Activated naive CD4-positive, alpha-beta T cell treated with anti-CD3 and anti-CD28 coated beads, Interleukin-2, amount 50 U/mL, for 16 hours (primary cell): Measurements from ENCODE around the gene TMEM202.
"Not testable (repeated sequence)": the region's sequence is repeated elsewhere in the genome, so short reads cannot be mapped to it uniquely, and the experiment has no call there.

ENCODE experiments used
- DNase-seq: peaks from one replicate; pipeline ENCODE4 v3.0.0-alpha.2; 2020

TMEM202 gene, protein sequence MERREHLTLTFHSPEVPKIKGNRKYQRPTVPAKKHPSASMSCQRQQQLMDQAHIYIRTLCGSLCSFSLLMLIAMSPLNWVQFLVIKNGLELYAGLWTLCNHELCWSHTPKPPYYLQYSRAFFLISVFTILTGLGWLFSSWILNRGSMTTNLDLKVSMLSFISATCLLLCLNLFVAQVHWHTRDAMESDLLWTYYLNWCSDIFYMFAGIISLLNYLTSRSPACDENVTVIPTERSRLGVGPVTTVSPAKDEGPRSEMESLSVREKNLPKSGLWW

DNA sequence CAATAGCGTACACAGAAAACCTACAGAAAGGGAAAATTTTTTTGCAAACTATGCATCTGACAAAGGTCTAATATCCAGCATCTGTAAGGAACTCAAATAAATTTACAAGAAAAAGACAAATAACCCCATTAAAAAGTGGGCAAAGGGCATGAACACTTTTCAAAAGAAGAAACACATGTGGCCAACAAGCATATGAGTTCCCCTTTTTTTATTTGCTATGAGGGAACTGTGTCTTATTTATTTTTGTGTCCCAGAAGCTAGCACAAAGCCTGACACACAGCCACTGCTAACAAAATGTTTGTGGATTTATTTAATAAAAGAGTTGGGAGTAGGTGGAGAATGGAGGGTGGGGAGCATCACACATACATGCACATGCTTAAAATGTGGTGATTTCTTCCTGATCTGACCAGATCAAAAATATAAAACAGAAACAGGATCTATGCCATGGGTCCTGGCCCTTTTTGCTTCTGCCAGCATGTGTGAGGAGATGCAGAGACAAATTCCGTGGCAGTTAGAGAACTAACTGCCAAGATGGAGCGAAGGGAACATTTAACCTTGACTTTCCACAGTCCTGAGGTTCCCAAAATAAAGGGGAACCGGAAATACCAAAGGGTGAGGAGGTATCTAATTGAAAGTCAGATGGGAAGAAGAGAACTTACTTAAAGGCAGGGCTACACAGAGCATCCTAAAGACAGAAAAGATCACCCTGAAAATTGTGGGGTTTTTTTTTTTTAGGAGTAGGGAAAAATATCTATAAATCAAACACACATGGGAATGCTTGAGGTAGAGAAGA is at the start of gene TMEM202:
TSS of gene TMEM202 (plus strand) at position 510 of the 793 bp plus-strand sequence. CDS start at position 532, 22 bp downstream.
- DNase-seq, result no peak

DNA sequence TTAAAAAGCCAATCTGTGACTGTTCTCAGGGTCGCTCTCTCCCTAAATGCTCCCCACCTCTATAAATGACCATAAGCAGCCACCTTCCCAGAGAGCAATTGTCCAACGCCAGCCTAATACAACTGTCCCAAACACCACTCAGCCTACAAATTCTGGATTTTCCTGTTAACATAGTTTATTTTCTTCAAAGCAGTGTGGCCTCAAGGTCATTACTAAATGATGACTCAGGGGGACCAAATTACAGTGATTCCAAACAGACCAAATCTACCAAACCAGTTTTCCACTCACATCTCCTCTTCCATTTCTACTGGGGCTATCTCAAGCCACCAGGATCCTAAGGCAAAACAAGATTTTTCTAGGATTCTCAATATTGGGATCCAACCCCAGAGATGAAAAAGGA is 44.8 kb upstream of the TMEM202 start:
- no peak for DNase-seq

DNA sequence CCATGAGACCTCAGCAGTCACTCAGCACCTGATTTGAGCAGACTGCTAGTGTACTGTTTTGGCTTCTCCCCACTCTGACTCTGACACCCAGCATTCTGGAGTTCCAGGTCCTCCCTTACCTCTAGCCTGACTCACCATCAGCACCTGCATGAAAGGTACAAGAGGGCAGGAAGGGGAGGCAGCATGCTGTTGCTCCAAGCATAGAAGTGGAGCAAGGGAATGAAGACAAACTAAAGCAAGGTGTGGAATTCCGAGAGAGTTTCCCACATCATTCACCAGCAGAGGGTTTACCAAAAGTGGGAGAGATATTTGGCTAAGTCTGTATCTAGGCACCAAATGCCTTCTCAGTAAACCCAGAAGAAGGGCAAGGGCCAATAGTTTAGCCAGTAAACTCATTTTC is 43.6 kb upstream of the TMEM202 start:
- no peak for DNase-seq

DNA sequence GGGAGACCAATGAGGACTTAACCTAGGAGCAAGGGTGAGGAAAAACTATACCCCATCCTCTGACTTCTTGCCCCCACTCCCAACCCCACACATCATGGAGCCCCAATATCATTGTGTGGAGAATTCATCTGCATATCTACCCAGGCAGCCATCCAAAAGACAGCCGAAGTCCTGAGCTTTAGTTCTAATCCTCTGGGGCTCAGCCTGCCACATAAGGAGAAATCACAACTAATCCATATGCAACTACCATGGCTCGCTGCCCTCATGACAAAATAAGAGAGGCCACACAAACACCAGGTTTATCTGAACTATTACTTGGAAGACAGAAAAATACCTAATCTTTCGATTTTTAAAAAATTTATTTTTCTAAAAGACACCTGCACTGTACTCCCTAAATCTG is 40.0 kb upstream of the TMEM202 start:
- DNase-seq, result no peak

DNA sequence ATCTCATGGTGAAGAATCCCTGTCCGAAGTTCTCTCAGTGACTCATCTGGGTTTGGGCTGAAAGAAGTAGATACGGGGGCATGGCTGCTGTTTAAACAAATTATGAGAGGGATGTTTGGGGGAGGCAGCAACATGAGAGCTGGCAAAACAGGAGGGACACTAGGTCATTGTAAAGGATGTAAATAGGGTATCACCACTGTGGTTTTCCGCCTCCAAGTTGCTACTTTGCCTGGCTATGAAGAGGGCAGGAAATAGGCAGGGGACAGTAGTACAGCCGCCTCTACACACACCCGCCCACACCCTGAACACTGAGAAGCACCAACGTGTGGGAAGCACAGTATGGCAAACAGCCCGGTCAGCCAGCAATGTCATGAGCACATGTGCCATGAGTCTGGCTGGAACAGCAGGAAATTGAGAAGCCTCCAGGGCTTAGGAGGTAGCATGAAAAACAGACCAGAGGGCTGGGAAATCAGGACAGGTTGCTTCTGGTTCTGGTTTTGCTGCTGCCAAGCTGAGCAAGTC is 39.4 kb upstream of the TMEM202 start:
- no peak for DNase-seq

DNA sequence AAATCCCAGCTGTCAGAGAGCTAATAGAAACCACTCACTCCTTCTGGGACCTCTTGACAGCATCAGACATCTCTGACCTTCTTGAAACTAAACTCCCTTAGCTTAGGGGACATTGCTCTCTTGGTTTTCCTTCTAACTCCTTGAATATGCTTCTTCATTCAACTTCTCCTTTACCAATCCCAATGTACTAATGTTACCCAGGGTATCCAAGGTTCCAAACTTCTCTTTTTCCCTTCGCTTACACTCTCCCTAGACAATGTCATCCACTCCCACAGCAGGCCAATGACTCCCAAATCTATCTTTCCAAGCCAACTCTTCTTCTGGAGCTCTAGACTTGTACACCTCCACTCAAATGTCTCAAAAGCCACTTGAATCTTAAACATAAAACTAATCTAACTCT is 36.9 kb upstream of the TMEM202 start:
- no peak for DNase-seq

DNA sequence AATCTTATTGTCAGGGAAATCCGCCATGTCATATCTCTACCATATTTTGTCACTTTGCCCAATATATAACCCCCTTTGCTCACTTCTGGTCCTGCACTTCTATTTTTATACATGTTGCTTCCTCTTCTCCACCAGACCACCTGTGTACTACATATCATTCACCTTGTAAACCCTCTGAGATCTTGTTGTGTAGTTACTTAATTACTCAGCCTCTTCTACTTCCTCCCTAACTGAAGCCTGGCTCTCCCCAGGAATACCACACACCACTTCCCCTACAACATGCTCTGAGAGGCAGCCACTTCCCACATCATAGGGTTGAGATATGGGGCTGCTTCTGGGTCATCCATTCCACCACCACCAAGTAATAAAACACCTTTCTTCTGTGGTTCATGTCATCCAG is 32.3 kb upstream of the TMEM202 start:
- DNase-seq, result no peak

DNA sequence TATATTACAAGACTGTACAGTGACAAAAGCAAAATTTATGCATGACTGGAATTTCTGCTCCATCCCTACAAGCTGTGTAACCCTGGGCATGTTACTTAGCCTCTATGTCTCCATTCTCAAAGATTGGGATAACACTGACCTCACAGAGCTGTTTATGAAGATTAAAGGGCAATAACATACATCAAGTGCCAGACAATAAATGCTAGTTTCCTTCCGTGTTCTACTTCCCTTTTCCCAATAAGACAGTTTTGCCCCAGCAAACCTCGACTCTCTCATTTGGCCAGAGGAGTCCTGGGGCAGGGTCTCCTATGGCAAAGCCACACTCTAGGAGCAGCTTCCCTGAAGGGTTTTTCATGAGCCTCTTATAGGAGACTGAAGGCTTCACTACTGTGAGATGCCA is 29.8 kb upstream of the TMEM202 start:
- no peak for DNase-seq

DNA sequence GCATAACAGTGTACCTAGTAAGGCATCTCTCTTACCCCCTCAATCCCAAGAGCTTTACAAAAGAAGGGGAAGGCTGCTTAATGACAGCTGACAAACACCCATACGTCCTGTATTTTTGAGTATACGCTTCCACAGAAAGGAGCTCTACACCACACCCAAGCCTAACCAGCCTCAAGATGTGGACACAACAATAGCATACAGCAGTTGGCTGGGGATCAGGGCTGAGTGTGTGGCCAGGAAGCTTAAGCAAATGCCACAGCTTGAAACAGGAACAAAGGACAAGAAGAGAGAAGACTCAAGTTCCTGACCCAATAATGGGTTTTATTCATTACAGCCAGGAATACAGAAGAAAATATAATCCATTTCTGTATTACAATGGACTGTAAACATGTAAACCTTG is 29.2 kb upstream of the TMEM202 start:
- DNase-seq, result no peak

DNA sequence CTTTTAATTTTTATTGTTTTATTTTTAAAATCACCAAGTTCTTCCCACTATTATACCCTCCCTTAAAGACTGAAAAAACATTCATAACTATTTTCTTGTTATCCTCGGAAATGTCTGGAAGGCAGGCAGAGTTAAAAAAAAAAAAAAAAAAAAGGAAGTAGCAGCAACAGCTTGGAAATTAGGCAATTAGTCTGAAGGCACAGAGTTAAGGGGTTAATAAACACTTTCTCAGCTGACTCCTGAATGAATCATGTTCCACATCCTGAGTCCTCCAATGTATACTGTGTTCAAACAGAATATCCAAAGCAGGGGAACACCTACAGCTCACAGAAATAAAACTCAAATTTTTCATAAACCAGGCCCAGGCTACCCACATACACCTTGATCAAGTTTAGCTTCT is 28.1 kb upstream of the TMEM202 start:
- DNase-seq, result no peak

DNA sequence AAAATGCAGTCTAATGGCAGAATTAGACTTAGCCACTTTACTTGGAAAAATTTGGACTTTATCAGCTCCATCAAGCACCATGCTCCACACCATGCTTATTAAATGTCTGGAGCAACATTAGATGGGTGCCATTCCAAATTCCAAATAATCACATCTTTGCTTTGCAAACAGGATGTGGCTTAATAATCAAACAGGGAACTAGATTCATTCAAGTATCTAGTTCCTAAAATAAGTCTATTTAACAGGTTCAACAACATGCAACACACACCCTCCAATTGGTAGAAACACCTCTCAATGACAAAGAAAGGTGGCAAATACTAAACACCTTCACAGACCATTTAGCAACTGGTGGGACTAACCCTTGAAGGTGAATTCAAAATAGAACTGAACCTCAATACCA is 25.7 kb upstream of the TMEM202 start:
- no peak for DNase-seq

DNA sequence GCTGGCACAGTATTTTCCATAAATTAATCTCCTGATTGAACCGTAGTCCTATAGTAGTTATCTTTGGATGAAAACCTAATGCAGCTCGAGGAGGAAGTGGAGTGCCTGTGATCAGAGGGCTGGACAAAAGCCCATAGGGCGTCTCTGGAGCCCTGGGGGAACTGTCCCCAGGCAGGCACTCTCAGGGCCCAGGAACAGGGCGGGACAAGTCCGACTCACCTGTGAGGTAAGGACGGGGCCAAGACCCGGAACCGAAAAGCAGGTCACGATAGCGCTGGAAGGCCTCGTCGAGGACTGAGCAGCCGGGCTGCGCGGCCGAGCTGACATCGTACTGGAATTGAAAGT is 22.6 kb upstream of the TMEM202 start:
- no peak for DNase-seq

DNA sequence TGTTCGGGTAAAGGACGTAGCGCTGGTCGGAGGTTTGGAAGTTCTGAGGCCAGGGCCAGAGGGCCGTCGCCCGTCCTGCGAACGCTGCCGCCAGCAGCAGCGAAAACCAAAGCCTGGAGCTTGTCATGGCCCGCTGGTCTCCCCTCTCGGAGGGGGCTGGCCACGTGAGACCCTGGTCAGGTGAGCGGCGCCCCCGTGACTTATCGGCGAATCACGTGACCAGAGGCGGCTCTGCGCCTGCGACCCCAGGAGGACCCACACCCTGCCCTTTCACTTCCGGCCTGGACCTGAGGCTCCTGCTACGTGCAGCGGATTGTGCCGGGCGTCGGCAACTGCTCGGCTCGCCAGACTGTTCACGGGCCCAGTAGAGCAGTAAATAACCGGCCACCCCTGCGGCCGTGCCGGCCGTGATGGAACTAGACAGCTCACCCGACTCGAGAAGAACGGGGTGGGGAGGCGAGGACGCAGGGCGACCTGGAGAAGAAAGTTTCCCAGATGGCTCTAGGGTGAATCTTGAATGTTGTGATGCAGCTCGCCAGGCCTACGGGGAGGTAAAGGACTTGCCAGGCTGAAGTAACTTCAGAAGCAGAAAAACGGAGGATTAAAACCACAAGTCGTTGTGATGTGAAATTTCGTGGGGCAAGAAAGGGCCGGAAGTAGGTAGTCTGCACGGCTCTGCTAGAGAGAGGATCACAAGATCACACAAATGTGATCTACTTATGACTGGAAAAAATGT is 22.1 kb upstream of the TMEM202 start, which contains the start of gene HEXA:
TSS of gene HEXA (minus strand) at position 169 of the 736 bp plus-strand sequence. CDS start at position 127, 42 bp downstream.
- DNase-seq, result peak; percentile 97

DNA sequence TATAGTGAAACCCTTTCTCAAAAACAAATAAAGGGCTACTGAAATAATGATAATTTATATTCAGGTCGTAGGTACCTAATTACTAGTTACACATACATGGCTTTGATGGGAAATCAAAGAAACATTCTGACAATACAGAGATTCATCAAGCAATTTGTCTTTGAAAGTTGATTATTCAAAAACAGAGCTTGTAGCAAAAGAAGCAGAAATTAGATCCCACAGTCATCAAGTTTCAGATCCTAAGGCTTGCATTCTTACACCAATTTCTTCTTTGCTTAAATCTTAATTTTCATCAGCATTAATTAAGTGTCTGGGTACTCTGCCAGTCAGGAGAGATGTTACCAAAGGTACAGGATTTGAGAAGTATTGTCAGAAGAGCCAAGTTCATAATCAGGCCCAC is 20.8 kb upstream of the TMEM202 start:
- DNase-seq, result no peak

DNA sequence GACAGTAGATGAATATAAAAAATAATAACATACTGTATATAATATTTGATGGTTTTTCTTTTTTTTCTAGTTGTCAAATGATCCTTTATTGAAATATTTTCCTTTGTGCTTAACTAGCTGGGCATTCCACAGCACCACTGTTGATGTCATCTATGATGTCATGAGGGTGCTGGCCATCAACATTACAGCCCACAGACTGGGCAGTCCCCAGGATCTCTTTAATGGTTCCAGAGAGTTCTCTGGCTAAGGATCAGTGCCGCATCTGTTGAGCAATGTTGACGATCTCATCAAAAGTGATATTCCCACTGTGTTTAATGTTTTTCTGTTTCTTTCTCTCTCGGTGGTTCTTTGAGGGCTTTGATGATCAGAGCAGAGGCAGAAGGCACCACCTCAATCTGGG is 19.0 kb upstream of the TMEM202 start:
- DNase-seq, result not testable (repeated sequence)

DNA sequence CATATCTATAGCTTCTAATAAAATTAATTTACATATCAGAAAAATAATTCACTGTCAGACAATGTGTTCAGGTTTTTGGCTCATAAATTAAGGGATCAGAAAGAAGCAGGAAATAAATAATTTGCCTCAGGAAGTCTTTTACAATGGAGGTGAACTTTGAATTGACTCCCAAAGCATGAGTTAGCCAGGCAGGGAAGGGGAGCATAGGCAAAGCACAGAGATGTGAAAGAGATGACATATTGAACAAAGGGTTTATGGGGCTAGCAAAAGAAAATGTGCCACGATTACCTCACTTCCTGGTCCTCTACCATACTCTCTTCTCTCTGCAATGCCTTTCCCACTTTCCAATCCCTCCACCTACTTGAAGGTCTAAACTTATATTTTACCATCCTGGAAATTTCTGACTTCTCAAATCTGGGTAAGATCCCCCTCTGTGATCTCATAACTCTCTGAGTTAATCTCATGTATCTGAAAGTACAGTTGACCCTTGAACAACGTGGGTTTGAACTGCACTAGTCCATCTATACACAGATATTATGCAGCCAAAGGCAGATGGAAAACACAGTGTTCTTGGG is 18.2 kb upstream of the TMEM202 start:
- DNase-seq, result no peak

DNA sequence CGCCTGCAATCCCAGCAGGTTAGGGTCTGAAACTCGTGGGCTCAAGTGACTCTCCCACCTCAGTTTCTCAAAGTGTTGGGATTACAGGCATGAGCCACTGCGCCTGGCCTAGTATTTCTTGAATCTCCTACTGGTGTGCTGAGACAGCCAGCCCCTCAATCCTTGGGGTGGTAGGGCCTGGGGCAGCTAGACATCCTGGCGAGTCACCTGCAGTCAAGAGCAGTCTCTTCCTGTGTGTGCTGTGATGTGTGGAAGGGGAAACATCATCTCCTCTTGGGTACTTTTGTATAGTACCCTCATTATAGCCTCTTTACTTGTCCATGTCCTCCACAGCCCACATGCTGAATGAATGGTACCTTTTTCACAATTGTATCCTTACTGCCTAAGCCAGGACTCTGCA is 17.4 kb upstream of the TMEM202 start:
- DNase-seq, result no peak

DNA sequence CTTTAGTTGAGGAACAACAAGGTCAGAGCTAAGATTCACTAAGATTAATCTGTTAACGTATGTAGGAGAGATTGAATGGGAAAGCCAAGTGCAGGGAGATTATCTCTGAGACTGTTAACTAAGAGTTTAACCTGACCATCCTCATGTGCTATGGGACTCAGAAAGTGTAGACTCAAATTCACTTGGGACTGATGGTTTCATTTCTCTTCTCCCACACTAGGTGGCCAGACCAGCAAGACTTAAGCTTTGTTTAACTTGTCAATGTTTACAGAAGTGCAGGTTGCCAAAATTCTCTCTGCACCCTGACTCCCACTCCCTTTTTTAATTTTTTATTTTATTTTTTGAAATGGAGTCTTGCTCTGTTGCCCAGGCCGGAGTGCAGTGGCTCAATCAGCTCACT is 16.0 kb upstream of the TMEM202 start:
- no peak for DNase-seq

DNA sequence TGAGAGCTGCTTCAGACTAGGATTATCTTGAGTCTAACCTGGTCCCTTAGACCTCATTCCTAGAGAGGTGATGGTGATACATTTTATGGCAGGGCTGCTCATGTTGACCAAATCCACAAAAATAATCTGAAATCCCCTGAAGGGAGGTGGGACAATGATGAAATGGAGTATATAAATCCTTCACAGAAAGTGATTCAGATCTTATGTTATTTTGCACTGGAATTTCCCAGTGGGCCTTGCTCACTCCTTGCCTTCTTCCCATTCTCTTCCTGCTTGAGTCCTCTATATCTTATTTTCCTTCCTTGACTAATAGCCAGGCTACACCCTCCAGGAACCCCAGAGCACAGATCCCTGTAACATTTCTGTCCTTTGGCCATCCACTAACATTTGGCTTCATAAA is 10.4 kb upstream of the TMEM202 start:
- DNase-seq, result no peak

DNA sequence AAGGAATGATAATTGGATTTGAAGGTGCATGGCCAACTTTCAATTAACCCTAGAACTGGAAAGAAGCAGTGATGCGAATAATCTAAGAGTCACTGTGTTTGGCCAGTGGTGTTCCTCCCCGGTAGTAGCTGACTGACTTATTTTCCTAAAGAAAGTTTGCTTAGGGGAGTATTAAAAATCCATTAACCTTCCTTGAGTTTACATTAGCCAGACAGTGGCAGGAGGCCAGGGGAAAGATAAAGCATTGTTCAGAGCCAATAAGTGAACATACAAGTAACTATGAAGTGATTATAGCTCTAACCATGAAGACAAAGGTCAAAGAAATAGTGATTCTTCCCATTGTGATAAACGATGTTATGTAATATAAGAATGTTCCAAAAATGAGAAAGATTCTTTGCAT is 8.9 kb upstream of the TMEM202 start:
- no peak for DNase-seq

DNA sequence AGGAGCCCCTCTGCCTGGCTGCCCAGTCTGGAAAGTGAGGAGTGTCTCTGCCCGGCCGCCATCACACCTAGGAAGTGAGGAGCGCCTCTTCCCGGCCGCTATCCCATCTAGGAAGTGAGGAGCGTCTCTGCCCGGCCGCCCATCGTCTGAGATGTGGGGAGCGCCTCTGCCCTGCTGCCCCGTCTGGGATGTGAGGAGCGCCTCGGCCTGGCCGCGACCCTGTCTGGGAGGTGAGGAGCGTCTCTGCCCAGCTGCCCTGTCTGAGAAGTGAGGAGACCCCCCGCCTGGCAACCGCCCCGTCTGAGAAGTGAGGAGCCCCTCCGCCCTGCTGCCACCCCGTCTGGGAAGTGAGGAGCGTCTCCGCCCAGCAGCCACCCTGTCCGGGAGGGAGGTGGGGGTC is 1.8 kb upstream of the TMEM202 start:
- DNase-seq, result not testable (repeated sequence)

DNA sequence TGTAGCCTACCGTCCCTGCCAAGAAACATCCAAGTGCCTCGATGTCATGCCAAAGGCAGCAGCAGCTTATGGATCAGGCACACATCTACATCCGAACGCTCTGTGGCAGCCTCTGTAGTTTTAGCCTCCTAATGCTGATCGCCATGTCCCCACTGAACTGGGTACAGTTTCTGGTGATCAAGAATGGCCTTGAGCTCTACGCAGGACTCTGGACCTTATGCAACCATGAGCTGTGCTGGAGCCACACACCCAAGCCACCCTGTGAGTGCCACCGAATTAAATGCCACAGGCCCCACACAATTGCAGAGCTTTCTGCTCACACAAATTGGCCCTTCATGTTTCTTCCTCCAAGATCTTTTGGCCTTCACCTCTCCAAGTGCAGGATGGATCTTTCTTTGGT is 543 bp downstream of the TMEM202 start:
- DNase-seq, result no peak

DNA sequence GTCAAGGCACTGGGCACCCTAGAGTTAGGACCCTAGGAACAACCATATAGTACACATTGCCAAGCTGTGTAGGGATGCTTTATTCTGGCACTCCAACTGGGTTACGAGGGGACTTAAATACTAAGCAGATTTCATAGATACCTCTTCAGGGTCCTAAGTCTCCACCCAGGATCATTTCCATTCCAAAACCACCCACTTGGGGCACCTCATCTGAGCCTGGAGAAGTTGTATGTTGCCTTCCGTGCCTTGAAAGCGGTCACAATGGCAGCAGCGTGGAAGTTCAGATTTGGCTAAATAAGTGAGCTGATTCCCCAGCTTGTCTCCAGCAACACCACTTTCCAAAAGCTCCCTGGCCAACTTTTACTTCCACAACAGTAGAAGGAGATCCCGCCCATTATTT is 4.6 kb downstream of the TMEM202 start:
- no peak for DNase-seq
